SIG-M5 treated with dmso at 0.1 percent for 504 hours (cell line): Measurements from ENCODE around the gene ADCY9.
"Not testable (repeated sequence)": the region's sequence is repeated elsewhere in the genome, so short reads cannot be mapped to it uniquely, and the experiment has no call there.

Experiments used
- DNase-seq: peaks from one replicate; lab custom pipeline; 2025; ENCODE audit not compliant: unreplicated experiment; lab: John Stamatoyannopoulos, UW

Gene ADCY9

GRCh38 chr16:4094127-4094773 is 22.0 kb downstream of the ADCY9 start:
- DNase-seq = no peak

- DNase-seq = no peak
Observed at GRCh38 chr16:4093495-4094126, 22.6 kb downstream of the ADCY9 start.

- DNase-seq = no peak
Observed at GRCh38 chr16:4092547-4093265, 23.5 kb downstream of the ADCY9 start.

- no peak for DNase-seq
Observed at GRCh38 chr16:4091240-4092012, 24.8 kb downstream of the ADCY9 start.

- DNase-seq = no peak
Observed at GRCh38 chr16:4090351-4090851, 25.8 kb downstream of the ADCY9 start.

GRCh38 chr16:4089811-4090301 is 26.4 kb downstream of the ADCY9 start:
- DNase-seq = no peak

GRCh38 chr16:4089251-4089810 is 26.9 kb downstream of the ADCY9 start:
- DNase-seq = no peak

GRCh38 chr16:4087990-4088577 is 28.2 kb downstream of the ADCY9 start:
- DNase-seq = no peak

GRCh38 chr16:4087099-4087885 is 28.9 kb downstream of the ADCY9 start:
- DNase-seq = no peak

GRCh38 chr16:4086153-4086552 is 30.1 kb downstream of the ADCY9 start:
- no peak for DNase-seq

GRCh38 chr16:4085405-4085970 is 30.8 kb downstream of the ADCY9 start:
- DNase-seq = no peak

GRCh38 chr16:4083347-4083870 is 32.8 kb downstream of the ADCY9 start:
- DNase-seq = no peak

- no peak for DNase-seq
Observed at GRCh38 chr16:4082474-4083044, 33.7 kb downstream of the ADCY9 start.

GRCh38 chr16:4081521-4082021 is 34.7 kb downstream of the ADCY9 start:
- DNase-seq = no peak

GRCh38 chr16:4081047-4081446 is 35.2 kb downstream of the ADCY9 start:
- no peak for DNase-seq

GRCh38 chr16:4077174-4077649 is 39.0 kb downstream of the ADCY9 start:
- no peak for DNase-seq

GRCh38 chr16:4075534-4075933 is 40.7 kb downstream of the ADCY9 start:
- no peak for DNase-seq

- not testable (repeated sequence) for DNase-seq
Observed at GRCh38 chr16:4073150-4073549, 43.1 kb downstream of the ADCY9 start.
